Measurements from ENCODE around the gene PEX16.

- TF ChIP-seq CTCF (IDR thresholded peaks at IDR 0.05; ENCODE audit: low read length) (no peak), EZH2 (IDR thresholded peaks at IDR 0.05; ENCODE audit: borderline replicate concordance, low read length) (no peak)
Observed at GRCh38 chr11:45918331-45918941, 759 bp upstream of the PEX16 start.

Measured in OCI-LY1 (cell line).